HG03064 (cell line): ENCODE measurements around the gene MBOAT1.
"Not testable (repeated sequence)": the region's sequence is repeated elsewhere in the genome, so short reads cannot be mapped to it uniquely, and the experiment has no call there.

Source experiments
- ATAC-seq: cut with Tn5 transposase; IDR thresholded peaks from one replicate; pipeline ENCODE4 v1.9.1; 2021; ENCODE audit warnings: low read depth; ENCODE audit not compliant: unreplicated experiment

MBOAT1 gene

GRCh38 chr6:20204512-20204894, 7.8 kb downstream of the MBOAT1 start:
- no peak for ATAC-seq

GRCh38 chr6:20203561-20204511, 8.4 kb downstream of the MBOAT1 start:
- no peak for ATAC-seq

GRCh38 chr6:20202699-20203302, 9.5 kb downstream of the MBOAT1 start:
- no peak for ATAC-seq

- ATAC-seq: peak; percentile 38
Measured at GRCh38 chr6:20202324-20202658, 10.0 kb downstream of the MBOAT1 start.

GRCh38 chr6:20200761-20201630, 11.3 kb downstream of the MBOAT1 start:
- no peak for ATAC-seq

GRCh38 chr6:20198775-20199174, 13.5 kb downstream of the MBOAT1 start:
- no peak for ATAC-seq

GRCh38 chr6:20198156-20198774, 14.0 kb downstream of the MBOAT1 start:
- ATAC-seq: no peak

- ATAC-seq: no peak
Measured at GRCh38 chr6:20197251-20197650, 15.0 kb downstream of the MBOAT1 start.

- ATAC-seq: no peak
Measured at GRCh38 chr6:20192625-20193024, 19.6 kb downstream of the MBOAT1 start.

GRCh38 chr6:20191992-20192391, 20.3 kb downstream of the MBOAT1 start:
- ATAC-seq: no peak

GRCh38 chr6:20188630-20189075, 23.6 kb downstream of the MBOAT1 start:
- ATAC-seq: no peak

- ATAC-seq: no peak
Measured at GRCh38 chr6:20186981-20187380, 25.3 kb downstream of the MBOAT1 start.

GRCh38 chr6:20183706-20184105, 28.6 kb downstream of the MBOAT1 start:
- ATAC-seq: no peak

GRCh38 chr6:20182926-20183521, 29.2 kb downstream of the MBOAT1 start:
- ATAC-seq: no peak

- no peak for ATAC-seq
Measured at GRCh38 chr6:20182069-20182468, 30.2 kb downstream of the MBOAT1 start.

- peak; percentile 58 for ATAC-seq
Measured at GRCh38 chr6:20180935-20181334, 31.3 kb downstream of the MBOAT1 start.

- ATAC-seq: not testable (repeated sequence)
Measured at GRCh38 chr6:20179287-20180045, 32.8 kb downstream of the MBOAT1 start.

GRCh38 chr6:20178327-20178726, 33.9 kb downstream of the MBOAT1 start:
- no peak for ATAC-seq

- ATAC-seq: no peak
Measured at GRCh38 chr6:20175810-20176410, 36.4 kb downstream of the MBOAT1 start.
